Hematopoietic multipotent progenitor cell (in vitro differentiated cells): ENCODE data around the gene CCDC150. TPM values are rescaled to one million over a fixed set of nuclear protein-coding genes. Genes with fewer than 3 reads are reported as not detected.
"Not testable (repeated sequence)": the region's sequence is repeated elsewhere in the genome, so short reads cannot be mapped to it uniquely, and the experiment has no call there.

Experiments used
- DNase-seq, 3 donors: peaks; one replicate each; pipeline ENCODE4 v3.0.0-alpha.2; 2011 to 2015; ENCODE audit warnings: low read depth in 2 of 3, low spot score in 2 of 3
- total RNA-seq: library from RNA; depleted of rRNA; stranded (reverse); fragments of >200 nt; gene quantifications from one replicate; pipeline ENCODE4 v1.2.3, GENCODE V29; 2012

The CCDC150 gene
- total RNA-seq, 1 donor = 0.81 TPM

DNA sequence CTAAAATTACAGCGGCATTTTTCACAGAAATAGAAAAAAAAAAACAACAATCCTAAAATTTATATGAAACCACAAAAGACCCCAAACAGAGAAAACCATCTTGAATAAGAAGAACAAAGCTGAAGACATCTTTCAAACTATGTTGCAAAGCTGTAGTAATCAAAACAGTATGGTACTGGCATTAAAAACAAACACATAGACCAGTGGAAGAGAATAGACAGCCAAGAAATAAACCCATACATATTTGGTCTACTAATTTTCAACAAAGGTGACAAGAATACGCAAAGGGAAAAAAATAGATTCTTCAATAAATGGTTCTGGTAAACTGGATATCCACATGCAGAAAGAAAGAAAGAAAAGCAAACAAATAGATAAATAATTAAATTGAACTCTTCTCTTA is 9.0 kb upstream of the CCDC150 start:
- DNase-seq = no peak

DNA sequence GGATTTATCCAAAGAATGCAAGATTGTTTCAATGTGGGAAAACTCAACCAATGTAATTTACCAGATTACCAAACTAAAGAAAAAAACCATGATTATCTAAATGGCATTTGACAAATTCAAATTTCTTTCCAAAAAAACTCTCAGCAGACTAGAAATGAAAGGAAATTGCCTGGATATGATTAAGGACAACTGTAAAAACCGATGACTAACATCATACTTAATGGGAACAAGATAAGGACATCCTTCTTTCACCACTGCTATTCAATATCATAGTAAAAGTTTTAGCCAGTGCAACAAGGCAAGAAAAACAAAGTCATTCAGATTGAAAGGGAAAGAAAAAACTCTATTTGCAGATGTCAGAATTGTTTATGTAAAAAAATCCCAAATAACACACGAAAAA is 4.4 kb upstream of the CCDC150 start:
- DNase-seq = no peak

DNA sequence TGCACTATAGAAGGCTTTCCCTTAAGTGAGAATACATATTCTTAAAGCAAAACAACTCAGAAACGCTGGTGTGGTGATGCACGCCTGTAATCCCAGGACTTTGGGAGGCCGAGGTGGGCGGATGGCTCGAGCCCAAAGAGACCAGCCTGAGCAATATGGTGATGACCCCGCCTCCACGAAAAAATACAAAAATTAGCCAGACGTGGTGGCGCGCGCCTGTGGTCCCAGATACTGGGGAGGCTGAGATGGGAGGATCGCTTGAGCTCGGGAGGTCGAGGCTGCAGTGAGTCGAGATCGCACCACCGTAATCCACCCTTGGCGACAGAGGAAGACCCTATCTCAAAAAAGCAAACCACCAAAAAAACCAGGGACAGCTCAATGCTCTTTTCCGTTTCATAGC is 750 bp upstream of the CCDC150 start:
- DNase-seq = no peak

DNA sequence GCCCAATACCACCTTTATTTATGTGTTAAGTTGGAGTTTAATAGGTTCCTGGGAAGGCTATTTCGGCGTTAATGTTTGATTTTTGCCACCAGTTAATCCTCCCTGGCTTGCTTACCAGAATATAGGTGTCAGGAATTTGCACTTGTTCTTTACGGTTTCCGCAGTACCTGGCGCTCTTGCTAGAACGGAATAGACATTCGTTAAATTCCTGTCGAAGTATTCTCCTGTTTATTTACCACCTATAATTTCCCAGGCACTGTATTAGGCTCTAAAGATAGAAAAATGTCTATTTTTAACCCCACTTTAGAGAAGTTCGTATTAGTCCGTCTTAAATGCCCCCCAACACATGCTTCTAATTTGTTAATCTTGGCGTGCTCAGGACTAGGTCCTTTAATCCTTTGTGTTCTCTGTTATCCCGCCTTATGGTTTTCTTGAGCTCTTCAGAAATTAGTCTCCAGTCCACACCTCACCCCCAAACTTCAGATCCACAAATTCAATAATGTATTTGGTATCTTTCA is 575 bp downstream of the CCDC150 start:
- DNase-seq = peak in 1 of 3 donors; percentile 2

DNA sequence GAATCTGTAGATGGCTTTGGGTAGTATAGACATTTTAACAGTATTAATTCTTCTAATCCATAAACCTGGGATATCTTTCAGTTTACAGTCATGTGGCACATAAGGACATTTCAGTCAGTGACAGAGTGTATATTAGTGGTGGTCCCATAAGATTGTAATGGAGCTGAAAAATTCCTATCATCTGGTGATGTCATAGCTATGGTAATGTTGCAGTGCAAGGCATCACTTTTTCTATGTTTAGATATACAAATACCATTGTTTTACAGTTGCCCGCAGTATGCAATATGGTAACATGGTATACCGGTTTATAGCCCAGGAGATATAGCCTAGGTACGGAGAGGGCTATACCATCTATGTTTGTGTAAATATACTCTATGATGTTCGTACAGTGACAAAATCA is 9.7 kb downstream of the CCDC150 start:
- DNase-seq = no peak

DNA sequence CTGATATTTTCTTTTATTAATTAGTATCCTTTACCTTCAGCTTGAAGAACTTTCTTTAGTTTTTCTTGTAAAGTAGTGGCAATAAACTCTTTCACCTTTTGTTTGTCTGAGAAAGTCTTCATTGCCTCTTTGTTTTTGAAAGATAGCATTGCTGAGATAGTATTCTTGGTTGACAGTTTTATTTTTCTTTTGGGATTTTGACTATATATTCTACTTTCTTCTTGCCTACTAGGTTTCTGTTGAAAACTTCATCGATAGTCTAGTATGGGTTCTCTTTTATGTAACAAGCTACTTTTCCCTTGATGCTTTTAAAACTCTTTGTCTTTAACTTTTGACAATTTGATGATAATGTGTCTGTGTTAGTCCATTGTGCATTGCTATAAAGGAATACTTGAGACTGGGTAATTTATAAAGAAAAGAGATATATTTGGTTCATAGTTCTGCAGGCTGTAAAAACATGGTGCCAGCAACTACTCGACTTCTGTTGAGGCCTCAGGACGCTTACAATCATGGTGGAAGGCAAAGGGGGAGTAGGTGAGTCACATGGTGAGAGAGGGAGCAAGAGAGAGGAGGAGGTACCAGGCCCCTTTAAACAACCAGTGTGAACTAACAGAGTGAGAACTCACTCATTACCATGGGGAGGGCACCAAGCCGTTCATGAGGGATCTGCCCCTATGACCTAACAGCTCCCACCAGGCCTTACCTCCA is 12.0 kb downstream of the CCDC150 start:
- peak in 1 of 3 donors; percentile 3 for DNase-seq

DNA sequence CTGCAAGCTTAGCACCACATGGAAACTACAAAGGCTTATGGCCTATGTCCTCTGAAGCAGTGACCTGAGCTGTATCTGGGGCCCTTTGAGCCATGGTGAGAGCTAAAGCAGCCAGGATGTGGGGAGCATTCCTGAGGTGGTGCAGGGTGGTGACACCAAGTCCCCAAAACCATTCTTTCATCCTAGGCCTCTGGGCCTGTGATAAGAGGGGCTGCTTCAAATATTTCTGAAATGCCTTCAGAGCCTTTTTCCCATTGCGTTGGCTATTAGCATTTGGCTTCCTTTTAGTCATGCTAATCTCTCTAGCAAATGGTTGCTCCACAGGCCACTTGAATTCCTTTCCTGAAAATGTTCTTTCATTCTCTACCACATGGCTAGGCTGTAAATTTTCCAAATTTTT is 13.4 kb downstream of the CCDC150 start:
- DNase-seq = no peak

DNA sequence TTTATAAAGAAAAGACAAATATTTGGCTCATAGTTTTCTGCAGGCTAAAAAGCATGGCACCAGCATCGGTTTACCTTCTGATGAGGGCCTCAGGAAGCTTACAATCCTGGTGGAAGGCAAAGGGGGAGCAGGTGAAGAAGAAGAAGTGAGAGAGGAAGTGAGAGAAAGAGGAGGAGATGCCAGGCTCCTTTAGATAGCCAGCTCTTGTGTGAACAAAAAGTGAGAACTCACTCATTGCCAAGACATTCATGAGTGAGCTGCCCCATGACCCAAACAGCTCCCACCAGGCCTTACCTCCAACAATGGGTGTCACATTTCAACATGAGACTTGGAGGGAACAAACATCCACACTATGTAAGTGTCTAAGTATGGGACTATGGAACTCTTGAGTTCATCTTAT is 14.3 kb downstream of the CCDC150 start:
- no peak for DNase-seq

DNA sequence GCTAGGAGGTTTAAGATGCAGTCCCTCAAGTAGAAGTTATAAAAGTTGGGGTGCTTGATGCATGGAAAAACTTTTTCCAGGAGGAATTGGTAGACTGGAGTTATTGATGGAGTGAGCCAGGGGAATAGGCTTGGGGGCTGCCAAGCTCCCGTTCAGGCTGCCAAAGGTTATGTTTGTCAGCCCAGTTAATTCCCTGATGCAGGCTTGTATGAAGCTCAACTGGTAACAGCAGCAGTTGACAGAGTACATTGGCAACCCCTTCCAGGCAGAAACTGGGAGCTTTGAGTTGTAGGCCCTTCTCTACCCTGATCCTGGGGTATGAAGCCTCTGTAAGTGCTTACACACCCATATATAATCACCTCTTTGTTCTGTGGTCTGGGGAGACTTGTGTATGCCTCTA is 16.2 kb downstream of the CCDC150 start:
- DNase-seq = no peak

DNA sequence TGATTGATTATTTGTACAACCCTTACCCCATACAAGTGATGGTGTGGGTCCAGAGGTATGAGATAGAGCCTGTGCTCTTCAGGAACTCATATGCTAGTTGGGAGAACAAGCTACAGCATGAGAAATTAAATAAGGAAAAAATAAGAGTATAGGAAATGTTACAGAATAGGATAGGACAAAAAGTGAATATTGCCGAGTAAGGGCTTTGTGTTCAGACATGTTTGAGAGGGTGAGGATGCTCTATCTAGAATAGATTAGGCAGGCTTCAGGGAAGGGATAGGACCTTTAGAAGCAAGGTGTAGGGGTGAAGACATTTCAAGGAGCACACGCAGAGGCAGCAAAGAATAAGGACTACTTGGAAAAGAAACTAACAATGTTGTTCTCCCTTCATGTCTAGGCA is 17.8 kb downstream of the CCDC150 start:
- DNase-seq = no peak

DNA sequence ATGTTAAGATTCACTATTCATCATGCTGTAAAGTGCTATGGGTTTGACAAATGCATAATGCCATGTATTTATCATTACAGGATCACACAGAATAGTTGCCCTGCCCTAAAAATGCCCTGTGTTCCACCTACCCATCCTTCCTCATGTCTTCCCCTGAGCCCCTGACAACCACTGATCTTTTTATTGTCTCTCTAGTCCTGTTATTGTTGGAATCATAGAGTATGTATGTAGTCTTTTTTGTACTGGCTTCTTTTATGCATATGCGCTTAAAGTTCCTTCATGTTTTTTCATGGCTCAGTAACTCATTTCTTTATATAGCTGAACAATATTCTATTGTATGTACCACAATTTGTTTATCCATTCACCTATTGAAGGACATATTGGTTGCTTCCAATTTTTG is 20.3 kb downstream of the CCDC150 start:
- no peak for DNase-seq

DNA sequence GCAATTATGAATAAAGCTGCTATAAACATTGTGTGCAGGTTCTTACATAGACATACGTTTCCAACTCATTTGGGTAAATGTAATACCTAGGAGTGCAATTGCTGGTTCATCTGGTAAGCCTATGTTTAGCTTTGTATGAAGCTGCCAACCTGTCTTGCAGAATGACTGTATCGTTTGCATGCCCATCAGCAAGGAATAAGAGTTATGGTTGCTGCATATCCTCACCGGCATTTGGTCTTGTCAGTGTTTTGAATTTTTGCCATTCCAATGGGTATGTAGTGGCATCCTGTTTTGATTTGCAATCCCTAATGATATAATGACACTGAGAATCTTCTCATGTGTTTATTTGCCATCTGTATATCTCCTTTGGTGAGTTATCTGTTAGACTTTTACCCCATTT is 20.7 kb downstream of the CCDC150 start:
- no peak for DNase-seq

DNA sequence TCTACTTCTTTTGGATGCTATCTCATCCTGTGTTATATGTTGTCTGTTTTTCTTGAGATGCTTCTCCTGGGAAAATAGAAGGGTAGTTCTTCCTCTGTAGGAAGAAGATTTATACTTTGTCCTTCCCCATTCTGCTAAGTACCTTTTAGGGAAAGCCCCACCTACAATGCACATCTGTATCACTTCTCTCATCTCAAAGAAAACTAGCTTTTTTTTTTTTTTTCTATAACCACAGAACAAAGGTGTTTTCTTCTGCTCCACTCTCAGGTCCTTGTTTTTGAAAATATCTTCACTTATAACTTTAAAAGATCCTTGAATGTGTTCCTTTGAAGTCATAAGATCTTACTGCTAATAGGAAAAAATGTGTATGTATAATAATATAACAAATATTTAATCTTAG is 30.8 kb downstream of the CCDC150 start:
- DNase-seq = no peak

DNA sequence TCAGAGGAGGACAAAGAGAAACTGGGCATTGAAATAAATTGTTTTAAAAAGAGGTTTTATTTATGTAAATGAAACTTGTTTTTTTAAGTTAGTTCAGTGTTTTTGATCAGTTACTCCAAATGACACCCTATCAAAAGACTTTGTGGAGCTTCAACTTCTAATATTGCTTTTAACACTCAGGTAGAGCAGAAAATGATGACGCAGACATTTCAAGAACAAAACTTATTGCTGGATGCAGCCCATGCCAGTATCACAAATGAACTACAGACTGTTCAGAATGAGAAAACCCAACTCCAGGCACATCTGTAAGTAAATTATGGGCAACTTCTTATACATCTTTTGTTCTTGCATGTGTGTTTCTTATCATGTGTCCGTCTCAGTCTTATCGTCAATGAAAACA is 36.4 kb downstream of the CCDC150 start:
- no peak for DNase-seq

DNA sequence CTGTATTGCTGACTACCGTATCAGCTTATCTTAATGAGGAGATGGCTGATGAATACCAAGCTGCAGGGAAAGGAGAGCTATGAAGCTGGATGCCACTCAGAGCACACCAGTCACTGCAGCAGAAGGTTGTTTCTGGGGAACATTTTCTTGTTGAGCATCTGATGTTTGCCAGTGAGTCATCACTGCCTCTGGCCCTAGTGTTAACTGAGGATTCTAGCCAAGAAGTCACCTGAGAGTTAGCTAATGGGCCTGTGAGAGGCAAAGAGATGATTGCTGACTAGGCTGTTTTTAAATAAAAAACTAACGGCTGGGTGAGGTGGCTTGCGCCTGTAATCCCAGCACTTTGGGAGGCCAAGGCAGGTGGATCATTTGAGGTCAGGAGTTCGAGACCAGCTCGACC is 37.9 kb downstream of the CCDC150 start:
- no peak for DNase-seq

DNA sequence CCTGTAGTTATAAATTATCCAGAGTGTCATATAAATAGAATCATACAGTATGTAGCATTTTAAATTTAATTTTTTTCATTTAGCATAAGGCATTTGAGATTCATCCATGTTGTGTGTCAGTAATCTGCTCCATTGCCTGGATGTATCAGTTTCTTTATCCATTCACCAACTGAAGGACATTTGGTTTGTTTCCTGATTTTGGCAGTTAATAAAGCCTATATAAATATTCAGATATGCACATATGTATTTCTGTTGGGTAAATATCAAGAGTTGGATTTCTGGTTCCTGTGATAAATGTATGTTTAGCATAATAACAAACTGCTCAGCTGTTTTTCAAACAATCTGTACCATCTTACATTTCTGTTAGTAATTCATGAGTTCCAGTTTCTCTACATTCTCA is 39.9 kb downstream of the CCDC150 start:
- DNase-seq = no peak

DNA sequence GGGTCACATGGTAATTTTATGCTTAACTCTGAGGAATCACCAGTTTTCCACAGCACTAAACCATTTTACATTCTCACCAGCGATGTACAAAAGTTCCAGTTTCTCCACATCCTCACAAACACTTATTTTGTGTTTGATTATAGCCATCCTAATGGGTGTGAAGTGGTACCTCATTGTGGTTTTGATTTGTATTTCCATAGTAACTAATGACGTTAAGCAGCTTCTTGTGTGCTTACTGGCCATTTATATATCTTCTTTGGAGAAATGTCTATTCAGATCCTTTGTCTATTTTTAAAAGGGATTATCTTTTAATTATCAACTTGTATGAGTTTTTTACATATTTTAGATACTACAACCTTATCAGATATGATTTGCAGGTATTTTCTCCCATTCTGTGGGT is 42.0 kb downstream of the CCDC150 start:
- no peak for DNase-seq

DNA sequence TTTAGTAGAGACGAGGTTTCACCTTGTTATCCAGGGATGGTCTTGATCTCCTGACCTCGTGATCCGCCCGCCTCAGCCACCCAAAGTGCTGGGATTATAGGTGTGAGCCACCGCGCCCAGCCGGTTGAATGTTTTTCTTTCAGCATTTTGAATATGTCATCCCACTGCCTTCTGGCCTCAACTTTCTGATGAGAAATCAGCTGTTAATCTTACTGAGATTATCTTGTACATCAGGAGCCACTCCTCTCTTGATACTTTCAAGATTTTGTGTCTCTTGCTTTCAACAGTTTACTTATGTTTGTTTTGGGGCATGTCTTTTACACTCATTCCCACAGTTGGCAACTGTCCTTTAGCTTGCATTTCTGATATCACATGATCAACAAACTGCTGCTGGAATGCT is 46.3 kb downstream of the CCDC150 start:
- no peak for DNase-seq

DNA sequence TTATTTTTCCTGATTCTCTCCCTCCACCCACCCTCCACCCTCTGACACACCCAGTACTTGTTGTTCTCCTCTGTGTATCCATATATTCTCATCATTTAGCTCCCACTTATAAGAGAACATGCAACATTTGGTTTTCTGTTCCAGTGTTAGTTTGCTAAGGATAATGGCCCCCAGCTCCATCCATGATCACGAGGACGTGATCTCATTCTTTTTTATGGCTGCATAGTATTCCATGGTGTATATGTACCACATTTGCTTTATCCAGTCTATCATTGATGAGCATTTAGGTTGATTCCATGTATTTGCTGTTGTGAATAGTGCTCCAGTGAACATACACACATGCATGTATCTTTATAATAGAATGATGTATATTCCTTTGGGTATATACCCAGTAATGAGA is 47.2 kb downstream of the CCDC150 start:
- DNase-seq = not testable (repeated sequence)

DNA sequence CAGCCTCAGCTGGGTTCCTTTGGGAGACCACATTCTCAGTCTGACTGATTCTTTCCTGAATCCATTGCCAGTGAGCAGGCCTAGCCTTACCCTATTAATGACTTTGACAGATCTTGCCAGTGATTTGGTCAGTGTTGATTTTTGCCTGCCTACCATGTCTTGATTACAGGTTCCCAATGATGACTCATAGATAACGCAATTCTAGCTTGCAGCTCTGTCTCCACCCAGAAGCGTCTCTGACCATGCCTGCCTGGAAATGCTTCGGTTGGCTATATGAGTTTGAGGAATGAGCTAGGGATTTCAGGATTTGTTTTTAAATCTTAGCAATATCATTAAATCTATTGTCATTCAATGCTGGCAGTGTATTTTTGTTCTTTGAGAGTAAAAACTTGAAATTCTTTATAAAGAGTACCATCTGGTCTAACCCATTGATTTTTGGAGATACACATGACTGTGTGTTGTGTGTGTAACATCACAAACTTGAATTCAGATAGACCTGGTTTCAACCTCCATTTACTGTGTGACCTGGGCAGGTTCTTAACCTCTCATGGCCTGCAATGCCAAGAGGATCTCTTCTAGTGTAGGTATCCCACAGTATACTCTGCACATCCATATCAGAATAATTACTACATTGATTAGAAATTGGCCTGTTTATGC is 57.0 kb downstream of the CCDC150 start:
- DNase-seq = no peak

DNA sequence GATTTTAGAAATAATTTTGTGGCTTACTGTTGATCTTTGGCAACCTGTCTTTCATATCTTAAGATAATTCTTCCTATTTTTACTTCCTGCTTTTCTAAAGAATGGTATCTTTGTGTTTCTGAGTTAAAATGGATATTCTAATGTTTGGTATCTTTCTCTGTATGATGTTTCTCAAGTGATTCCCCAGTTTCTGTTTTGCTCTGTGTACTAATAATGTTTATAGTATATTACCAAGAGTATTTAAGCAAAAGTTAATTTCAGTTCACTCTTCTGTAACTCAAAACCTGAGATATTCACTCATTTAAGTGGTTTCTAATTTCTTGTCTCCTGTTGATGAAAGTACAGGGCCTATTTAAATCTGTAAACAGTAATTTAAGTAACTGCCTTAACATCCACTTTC is 58.3 kb downstream of the CCDC150 start:
- no peak for DNase-seq

DNA sequence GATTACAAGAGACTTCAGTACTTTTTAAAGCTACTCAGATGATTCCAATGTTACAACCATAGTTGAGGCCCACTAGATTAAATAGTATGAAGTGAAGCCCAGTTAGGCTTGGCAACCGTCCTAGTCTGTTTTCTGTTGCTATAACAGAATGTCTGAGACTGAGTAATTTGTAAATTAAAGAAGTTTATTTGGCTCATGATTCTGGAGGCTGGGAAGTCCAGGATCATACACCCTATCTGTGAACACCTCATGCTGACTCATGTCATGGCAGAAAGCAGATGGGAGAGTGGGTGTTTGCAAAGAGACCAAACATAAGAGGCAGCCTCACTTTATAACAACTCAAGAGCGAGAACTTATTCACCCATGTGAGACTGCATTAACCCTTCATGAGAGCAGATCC is 63.1 kb downstream of the CCDC150 start:
- DNase-seq = no peak

DNA sequence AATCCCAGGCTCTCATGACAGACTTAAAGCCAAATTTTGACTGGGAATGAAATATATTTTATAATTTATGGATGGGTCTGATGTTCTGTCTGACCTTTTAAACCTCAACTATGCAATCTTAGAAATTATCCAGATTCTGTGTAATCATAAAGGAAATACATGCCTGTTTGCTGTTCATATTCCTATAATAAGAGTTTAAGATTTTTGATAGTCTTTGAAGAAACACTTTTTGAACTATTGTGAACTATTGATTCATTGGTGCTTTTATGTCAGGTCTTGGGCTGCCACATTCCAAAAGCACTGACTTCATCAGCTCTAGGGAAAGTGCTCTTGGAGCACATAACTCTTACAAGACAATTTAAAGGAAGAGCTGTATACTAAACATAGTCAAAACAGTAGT is 64.2 kb downstream of the CCDC150 start:
- DNase-seq = no peak
